A673 (cell line): ENCODE results near the gene CAPZA2. TPM values are rescaled to one million over a fixed set of nuclear protein-coding genes. Genes with fewer than 3 reads are reported as not detected.
"Not testable (repeated sequence)": the region's sequence is repeated elsewhere in the genome, so short reads cannot be mapped to it uniquely, and the experiment has no call there.

Experiments
- BruUV-seq: library from RNA; stranded (reverse); fragments of 400-500 nt; replicated peaks from 2 replicates; lab custom pipeline; 2021; lab: Mats Ljungman, UMichigan
- CTCF ChIA-PET: fragments of 300-600 bp; sonication (Branson Sonifier 250); formaldehyde crosslinking; loops from one replicate; lab custom pipeline; 2022; ENCODE audit warnings: antibody characterized with exemption; lab: Charles Lee
- POLR2A ChIA-PET: fragments of 300-600 bp; sonication (Branson Sonifier 250); formaldehyde crosslinking; loops from one replicate; lab custom pipeline; 2022; ENCODE audit warnings: antibody characterized with exemption; ENCODE audit not compliant: low non-redundant PET; lab: Charles Lee
- DNase-seq: peaks from one replicate; pipeline ENCODE4 v3.0.0-alpha.2; 2015; ENCODE audit warnings: low spot score
- H3K27ac ChIP-seq: fragments of 200-600 bp; sonication (generic); 2 replicates; pipeline ENCODE4 v1.5.1; 2016; ENCODE audit warnings: mixed run types, low read depth, mild to moderate bottlenecking, mixed read lengths, antibody characterized with exemption, low read length; ENCODE audit not compliant: poor library complexity, severe bottlenecking
- H3K27me3 ChIP-seq: fragments of 200-600 bp; sonication (generic); replicated peaks from 2 replicates; pipeline ENCODE4 v1.6.1; 2017; ENCODE audit warnings: mixed run types, low read depth, mild to moderate bottlenecking, mixed read lengths, antibody characterized with exemption, low read length; ENCODE audit not compliant: insufficient read depth, poor library complexity
- H3K36me3 ChIP-seq: fragments of 200-600 bp; sonication (generic); 2 replicates; pipeline ENCODE4 v1.6.1; 2016; ENCODE audit warnings: mixed run types, mild to moderate bottlenecking, mixed read lengths, antibody characterized with exemption, low read length; ENCODE audit not compliant: insufficient read depth, poor library complexity, severe bottlenecking
- H3K4me1 ChIP-seq: fragments of 200-600 bp; sonication (generic); 2 replicates; pipeline ENCODE4 v1.6.1; 2017; ENCODE audit warnings: mixed run types, mild to moderate bottlenecking, mixed read lengths, antibody characterized with exemption, low read length; ENCODE audit not compliant: insufficient read depth, poor library complexity, severe bottlenecking
- H3K4me3 ChIP-seq: fragments of 200-600 bp; sonication (generic); 2 replicates; pipeline ENCODE4 v1.5.1; 2016; ENCODE audit warnings: low read depth, mixed run types, mild to moderate bottlenecking, mixed read lengths, low read length; ENCODE audit not compliant: poor library complexity, severe bottlenecking
- H3K9me3 ChIP-seq: fragments of 200-600 bp; sonication (generic); 2 replicates; pipeline ENCODE4 v1.6.1; 2016; ENCODE audit warnings: mixed run types, low read depth, mild to moderate bottlenecking, mixed read lengths, antibody characterized with exemption, low read length; ENCODE audit not compliant: poor library complexity, severe bottlenecking
- CTCF ChIP-seq: fragments of 300-800, 200-600 bp; sonication (generic); conservative IDR thresholded peaks from 2 replicates; pipeline ENCODE4 v1.5.1; 2017; ENCODE audit warnings: low read depth, mild to moderate bottlenecking, antibody characterized with exemption, low read length, moderate library complexity, mixed read lengths
- EZH2 ChIP-seq: fragments of 200-600 bp; sonication (generic); IDR thresholded peaks from 2 replicates; pipeline ENCODE4 v1.6.1; 2017; ENCODE audit warnings: borderline replicate concordance, low read depth, mild to moderate bottlenecking, mixed read lengths, antibody characterized with exemption, low read length; ENCODE audit not compliant: poor library complexity, severe bottlenecking
- intact Hi-C: fragments of 100-400 bp; cut with micrococcal nuclease; formaldehyde crosslinking; loops from one replicate; pipeline ENCODE4 v1.10.0; 2022; ENCODE audit not compliant: unreplicated experiment
- total RNA-seq: library from RNA; stranded (reverse); gene quantifications from 2 replicates; pipeline ENCODE4 v1.2.3, GENCODE V29; 2021

CAPZA2 gene
- total RNA-seq, 1 experiment from 2014 or later, result 118 TPM

GRCh38 chr7:116957874-116958273 is 95.5 kb downstream of the CAPZA2 start:
- intact Hi-C loops, result no loop called here
- no peaks in the 10 kb centered on the region for H3K9me3 ChIP-seq
- POLR2A ChIA-PET, result interaction anchor here (0.7 kb wide), 1 partner anchor 115 kb away, joined by 9 read pairs; no protein-coding TSS in a partner anchor
- no peak overlapping the region for H3K4me3 ChIP-seq
- no peak for DNase-seq
- H3K4me1 ChIP-seq, result peaks cover 22% of the 10 kb centered on the region
- no peak for TF ChIP-seq EZH2
- TF ChIP-seq CTCF, result no peak
- BruUV-seq, result no TSS peak
- H3K27me3 ChIP-seq, result no peaks in the 10 kb centered on the region
- CTCF ChIA-PET, result no interaction called here
- no peaks in the 10 kb centered on the region for H3K36me3 ChIP-seq
- no peak overlapping the region for H3K27ac ChIP-seq

- H3K27me3 ChIP-seq, intact Hi-C loops, H3K9me3 ChIP-seq, H3K4me3 ChIP-seq, CTCF ChIA-PET, H3K27ac ChIP-seq, BruUV-seq, DNase-seq, POLR2A ChIA-PET, H3K36me3 ChIP-seq: not testable (repeated sequence)
- H3K4me1 ChIP-seq, result peaks cover 13% of the 10 kb centered on the region
Measured at GRCh38 chr7:116961966-116962673, 99.7 kb downstream of the CAPZA2 start.

- H3K9me3 ChIP-seq, result no peaks in the 10 kb centered on the region
- peaks cover 13% of the 10 kb centered on the region for H3K4me1 ChIP-seq
- no peaks in the 10 kb centered on the region for H3K36me3 ChIP-seq
- H3K27me3 ChIP-seq, result no peaks in the 10 kb centered on the region
- no TSS peak for BruUV-seq
- DNase-seq, result no peak
- TF ChIP-seq EZH2 (no peak), CTCF (no peak)
- CTCF ChIA-PET, result no interaction called here
- intact Hi-C loops, result no loop called here
- H3K27ac ChIP-seq, result no peak overlapping the region
- no peak overlapping the region for H3K4me3 ChIP-seq
- POLR2A ChIA-PET, result no interaction called here
Measured at GRCh38 chr7:116963234-116963633, 100.8 kb downstream of the CAPZA2 start.

- POLR2A ChIA-PET, result no interaction called here
- no peaks in the 10 kb centered on the region for H3K9me3 ChIP-seq
- no peaks in the 10 kb centered on the region for H3K27me3 ChIP-seq
- H3K36me3 ChIP-seq, result no peaks in the 10 kb centered on the region
- BruUV-seq, result no TSS peak
- H3K4me1 ChIP-seq, result peaks cover 13% of the 10 kb centered on the region
- TF ChIP-seq CTCF, result no peak
- TF ChIP-seq EZH2, result no peak
- no peak overlapping the region for H3K4me3 ChIP-seq
- intact Hi-C loops, result no loop called here
- CTCF ChIA-PET, result no interaction called here
- H3K27ac ChIP-seq, result no peak overlapping the region
- peak; percentile 69 for DNase-seq
Measured at GRCh38 chr7:116966601-116967000, 104.2 kb downstream of the CAPZA2 start.
